Fibroblast of gingiva (primary cell): ENCODE measurements around the gene AGPAT3.

ENCODE experiments used
- DNase-seq: peaks from one replicate; pipeline ENCODE4 v3.0.0-alpha.2; 2011; ENCODE audit warnings: low read depth

The AGPAT3 gene

DNA sequence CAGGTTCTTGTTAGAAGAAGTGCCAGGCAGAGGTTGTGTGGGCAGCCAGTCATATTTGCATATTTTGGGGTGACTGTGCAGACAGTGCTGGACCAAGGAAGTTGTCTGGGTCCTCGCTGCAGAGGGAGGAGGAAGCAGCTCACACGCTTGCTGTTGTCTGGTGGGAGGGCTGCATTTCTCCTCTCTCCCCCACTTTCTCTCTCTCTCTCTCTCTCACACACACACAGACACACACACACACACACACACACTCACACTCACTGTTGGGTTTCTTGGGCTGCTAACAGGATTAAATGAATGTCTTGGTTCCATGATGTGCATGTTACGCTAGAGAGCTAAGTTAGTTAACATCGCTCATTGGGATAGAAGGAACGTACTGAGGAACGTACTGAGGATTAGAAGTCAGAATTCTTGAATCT, 72.9 kb downstream of the AGPAT3 start:
- DNase-seq, result no peak

DNA sequence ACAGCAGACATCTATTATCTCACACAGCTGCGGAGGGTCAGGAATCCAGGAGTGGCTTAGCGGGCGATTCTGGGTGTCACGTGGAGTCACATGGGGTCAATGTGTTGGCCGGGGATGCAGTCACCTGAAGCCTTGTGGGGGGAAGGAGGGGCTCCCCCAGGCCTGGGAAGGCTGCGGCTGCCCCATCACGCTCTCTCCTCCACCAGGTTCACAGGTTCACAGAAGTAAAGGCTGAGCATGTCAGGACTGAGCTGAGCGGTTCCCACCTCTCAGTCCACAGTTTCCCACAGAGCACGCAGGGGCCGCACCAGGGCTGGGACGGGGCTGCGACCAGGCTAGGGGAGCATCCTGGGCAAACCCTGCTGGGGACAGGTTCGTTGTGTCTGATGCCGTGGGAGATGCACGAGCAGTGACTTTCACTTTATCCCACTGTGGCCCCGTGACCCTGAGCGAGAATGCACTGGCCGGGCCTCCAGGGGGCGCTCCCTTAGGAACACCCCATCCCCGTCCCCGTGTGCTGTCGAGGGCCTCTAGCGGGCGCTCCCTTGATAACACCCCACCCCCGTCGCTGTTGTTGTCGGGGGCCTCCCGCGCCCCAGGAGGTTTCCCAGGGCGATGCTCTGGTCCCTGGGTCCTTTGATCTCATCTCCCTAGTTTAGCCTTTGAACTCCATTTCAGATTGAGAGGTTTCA, 73.9 kb downstream of the AGPAT3 start:
- DNase-seq, result peak; percentile 46

DNA sequence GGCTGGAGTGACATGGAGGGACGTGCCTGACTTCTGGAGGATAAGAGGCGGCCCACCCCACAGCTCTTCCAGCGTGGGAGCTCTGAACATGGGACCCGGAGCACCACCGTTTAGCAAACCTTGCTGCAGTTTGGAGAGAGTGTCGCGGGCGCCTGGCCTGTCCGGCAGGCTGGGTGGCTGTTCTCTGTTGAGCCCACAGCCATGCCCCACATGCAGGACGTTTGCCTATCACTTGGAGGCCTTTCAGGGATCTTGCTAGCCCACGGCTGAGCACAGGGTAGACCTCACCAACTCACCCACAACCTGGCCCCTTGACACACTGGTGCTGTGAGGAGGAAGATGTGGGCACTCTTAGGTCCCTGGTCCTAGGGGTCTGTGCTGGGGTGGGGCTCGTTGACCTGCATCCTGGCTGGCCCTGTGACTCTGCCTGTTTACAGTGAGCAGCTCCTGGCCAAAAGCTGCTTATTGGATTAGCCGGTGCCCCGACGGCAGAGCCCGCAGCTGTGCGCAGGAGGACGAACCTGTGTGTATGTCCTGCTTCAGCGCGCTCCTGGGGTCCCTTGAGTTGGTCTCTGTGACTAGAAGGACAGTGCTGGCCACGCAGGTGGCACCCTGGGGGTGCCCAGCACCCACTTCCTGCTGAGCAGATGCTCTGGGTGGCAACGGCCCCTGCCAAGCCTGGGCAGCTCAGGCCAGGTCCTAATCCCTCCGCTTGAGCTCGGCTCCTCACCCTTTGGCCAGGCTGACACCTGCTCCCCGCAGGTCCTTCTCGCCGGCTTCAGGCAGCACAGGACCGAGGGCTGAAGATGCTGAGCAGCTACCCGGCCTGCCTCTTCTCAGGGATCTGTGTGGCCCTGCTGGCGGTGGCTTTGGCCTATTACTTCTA, 74.7 kb downstream of the AGPAT3 start:
- DNase-seq, result no peak

DNA sequence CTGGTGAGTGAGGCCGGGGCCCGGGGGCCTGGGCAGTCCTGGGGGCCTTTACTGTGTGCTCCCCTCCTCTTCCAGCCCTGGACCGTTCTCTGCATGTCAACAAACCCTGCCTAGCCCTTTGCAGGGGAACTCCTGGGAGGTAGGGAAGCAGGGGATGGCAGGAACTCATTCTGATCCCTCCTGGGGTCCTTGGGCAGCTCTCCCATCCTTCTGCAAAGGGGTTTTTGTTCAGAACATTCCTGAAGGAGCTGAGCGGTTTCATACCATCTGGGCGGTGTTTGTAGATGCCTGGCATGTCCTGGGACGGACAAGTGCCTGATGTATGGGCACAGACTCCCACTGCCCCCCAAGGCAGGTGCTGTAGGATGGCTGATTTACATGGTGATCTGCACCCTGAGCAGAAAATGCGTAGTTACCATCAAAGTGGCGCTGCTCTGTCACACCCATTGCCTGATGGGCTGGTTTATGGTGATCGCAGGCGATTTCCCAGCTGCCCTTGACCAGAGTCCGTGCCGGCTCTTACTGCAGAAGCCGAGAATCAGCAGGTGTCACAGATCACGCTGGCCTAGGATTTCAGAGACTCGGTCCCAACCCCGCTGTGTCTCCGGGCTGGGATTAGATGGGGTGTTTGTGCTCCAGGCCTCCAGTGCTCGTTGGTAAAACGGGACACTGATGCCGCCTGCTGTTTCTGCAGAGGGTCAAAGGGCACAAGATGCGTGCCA, 75.5 kb downstream of the AGPAT3 start:
- no peak for DNase-seq

DNA sequence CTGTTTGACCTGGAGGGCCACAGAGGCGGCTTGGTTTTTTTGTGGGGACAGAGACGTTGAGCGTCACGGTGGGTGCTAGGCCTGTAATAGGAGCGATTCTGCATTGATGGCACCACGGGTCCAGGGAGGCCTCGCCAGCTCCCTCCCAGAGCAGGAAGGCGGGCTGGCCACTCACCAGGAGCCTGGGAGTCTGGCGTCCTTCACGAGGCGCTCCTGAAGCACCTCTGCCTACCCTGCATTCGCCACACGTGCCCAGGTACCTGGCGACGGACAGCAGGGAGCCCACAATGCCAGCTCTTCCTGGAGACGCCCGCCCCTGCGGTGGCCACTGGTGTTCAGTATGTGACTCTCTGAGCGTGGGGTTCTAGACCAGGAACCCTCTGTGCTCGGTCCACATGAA, 77.2 kb downstream of the AGPAT3 start:
- DNase-seq, result no peak

DNA sequence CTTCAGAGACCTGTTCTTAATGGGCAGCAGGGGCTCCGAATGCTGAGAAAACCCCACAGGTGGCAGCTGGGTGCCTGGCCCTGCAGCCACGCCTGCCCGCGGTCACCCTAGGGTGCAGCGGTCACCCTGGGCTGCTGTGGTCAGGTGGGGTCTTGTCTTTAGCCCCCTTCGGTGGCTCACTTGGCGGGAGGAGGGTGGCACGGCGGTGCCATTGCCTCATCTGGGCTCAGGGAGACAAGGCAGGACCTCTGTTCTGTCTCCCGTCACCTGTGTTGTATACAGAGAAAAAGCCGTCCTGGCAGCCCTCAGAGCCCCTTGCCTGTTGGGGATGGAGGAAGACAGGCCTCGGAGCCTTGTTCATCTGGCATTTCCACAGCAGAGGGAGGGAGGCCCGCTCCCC, 77.6 kb downstream of the AGPAT3 start:
- DNase-seq, result no peak

DNA sequence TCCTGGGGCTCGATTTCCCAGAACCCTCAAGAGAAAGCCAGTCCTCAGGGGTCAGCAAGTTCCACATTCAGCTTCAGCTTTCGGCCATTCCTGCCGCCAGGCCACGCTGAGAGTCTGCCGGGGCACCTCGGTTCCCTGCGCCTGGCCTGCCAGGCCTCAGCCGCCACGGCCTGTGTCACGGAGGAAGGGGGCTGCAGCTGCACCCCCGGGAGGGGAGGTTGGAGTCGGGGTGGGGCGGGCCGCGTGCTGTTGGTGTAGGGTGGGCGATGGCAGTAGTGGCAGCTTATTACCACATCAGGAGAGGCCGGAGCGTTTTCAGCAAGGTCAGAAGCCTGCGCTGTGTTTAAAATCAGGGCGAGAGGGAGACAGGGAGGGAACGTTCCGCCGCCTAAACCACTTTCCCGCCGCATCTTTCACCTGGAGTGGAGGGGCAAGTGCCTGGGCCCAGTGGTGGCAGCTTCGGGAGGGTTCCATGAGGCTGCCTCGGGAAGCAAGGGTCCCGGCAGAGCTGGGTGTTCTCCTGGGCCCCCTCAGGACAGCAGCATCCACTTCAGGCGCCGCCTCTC, 78.6 kb downstream of the AGPAT3 start:
- DNase-seq, result no peak

DNA sequence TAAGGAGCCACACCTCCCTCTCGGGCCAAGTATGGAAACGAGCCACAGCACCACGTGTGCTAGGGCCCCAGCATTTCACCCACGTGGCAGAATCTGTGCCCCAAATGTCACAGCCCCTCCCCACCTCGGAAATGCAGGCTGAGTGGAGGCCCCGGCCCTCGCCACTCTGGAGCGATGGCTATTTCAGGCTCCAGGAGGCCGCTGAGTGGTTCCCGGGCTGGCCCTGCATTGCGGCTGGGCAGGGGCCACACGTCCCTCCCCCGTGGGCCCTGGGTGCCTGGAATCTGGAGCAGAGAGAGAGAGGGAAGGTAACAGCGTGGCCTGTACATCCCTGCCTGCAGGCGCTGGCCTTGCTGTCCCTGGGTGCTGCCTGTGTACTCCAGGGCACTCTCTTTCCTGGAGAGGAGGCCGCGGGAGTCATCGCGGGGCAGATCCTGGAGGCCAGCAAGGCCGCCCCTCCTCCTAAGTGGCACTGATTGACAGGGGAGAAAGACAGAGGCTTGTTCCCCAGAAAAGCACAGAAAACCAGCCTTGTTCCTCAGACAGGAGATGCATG, 79.1 kb downstream of the AGPAT3 start:
- no peak for DNase-seq

DNA sequence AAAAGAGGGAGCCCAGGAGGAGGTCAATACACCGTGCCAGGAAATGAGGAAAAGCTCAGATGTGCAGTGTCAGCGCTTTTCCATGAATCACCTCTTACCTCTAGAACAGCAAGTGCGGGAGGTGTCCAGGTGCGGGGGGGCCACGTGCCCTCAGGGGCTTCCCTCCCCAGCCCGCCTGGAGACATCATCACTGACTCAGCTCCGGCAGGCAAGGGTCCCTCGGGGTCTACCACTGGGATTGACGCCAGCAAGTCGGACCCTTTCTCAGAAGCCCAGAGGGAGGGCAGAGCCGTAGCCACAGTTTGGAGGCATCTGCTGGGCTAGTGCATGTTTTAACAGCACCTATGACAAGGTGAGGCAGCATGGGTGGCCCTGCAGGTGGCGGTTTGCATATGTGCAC, 79.7 kb downstream of the AGPAT3 start:
- no peak for DNase-seq

DNA sequence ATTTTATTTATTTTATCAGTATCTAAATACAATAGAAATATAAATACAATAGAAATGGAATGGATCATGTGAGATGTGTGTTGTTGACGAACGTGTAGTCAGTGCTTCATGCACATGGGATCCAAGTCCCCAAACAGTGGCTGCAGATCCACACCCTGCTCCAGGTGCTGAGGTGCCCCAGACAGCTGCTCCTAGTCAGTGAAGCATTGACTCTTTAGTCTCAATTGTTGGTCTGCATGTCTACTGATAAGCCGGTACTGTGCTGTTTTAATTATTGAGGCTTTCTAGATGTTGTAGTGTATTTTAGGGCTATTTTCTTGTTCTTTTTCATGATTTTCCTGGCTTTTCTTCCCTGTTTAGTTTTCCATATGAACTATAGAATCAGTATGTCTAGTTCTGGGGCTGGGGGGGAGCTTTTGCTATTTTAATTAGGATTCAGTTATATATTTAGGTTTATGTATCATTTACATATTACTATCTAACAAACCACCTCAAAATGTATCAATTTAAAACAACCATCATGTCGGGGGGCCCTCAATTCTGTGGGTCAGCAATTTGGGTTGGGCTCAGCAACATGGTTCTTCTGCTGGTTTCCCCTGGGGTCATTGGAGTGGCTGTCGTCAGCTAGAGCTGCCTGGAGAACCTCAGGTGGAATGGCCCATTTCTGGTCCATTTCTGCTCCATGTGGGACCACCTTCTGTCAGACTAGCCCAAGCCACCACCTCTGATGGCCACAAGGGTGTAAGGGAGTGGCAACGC, 83.9 kb downstream of the AGPAT3 start:
- DNase-seq, result no peak

DNA sequence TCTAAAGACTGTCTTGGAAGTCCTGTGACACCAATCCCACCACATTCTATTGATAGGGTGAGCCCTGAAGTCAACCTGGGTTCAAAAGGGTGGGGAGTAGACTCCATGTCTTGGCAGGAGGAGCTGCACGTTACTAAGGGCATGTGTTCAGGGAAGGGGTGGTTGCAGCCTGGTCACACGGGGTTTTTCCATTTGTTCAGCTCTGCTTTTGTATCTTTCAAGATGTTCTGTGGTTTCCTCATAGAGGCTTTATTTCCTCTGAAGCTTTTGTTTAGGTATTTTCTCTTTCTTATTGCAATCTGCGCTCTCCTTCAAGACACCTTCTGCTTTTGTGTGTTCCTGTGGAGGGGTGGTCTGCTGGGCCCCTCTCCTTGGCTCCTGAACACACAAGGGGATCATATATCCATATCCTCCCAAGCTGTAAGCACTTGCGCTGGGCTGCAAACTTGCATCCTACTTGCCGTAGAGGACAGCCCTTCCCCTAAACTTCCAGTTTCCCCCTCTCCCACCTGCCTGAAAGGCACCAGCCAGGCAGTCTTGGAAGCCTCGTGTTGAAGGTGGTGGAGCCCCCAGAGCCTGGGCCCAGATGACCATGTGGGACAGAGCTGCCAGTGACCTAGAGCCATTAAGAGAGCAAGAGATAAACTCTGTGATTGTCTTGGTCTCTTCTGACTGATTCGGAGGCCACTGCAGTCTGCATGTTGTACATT, 84.6 kb downstream of the AGPAT3 start:
- no peak for DNase-seq

DNA sequence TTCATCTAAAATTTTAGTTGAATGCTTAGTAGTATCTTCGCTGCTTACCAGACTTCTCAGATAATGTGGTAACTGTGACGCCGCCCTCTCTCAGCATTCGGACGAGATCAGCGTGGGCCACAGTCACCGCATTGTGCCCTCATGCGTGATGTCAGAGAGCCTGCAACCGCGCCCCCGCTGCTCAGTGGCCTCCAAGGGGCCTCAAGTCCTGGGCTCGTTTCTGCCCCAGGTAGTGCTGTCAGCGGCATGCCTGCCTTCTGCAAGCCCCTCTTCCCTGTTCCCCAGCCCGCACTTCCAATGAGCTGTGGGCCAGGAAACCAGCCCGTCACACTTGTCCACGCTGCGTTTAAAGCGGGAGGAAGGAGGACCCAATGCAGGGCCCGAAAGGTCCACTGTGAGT, 85.5 kb downstream of the AGPAT3 start:
- no peak for DNase-seq

DNA sequence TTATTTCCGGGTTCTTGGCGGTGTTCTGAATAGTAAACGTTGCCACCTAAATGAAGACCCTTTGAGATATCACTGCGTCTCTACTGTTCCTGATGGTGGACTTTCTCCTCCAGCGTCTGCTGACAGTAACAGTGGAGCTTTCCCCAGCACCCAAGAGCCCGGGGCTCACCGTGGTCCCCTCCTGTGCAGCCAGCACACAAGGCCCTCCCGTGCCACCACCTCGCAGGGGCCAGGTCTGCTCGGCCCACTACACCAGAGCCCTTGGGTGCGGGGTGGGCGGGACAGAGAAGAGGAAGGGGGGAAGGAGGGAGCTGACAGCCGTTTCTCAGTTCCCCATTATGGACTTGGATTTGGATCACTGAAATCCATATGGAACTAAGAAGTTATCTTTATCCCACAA, 85.9 kb downstream of the AGPAT3 start:
- DNase-seq, result no peak

DNA sequence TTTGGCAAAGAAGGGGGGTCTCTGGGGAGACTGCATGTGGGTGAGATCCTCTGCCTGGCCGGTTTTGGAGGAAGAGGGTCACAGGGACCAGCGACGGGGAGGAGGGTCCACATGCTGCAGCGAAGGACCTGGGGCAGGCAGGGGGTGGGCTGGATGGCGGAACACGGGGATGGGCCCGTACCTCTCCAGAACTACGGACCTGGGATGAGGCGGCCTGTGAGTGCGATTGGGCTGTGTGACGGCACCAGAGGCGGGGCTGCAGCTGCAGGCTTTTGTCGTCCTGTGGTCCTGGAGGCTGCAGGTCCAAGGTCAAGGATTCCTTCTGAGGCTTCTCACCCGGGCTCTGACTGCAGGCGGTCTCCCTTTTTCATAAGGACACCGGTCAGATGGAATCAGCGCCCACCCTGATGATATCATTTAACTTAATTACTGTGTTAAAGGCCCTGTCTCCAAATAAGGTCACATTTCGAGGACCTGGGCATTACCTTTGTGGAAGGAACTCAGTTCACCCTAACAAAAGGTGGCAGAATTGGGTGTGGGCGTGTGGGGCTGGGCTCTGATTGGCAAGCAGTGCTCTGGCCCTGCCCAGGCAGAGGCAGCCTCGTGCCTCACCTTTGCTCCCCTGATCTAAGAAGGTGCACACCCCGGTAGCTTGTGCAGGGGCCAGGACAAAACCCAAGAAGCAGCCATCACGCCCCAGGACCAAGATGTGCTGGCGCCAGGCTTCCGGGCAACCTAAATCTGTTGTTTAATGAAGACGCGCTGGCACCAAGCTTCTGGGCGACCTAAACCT, 87.1 kb downstream of the AGPAT3 start:
- DNase-seq, result no peak

DNA sequence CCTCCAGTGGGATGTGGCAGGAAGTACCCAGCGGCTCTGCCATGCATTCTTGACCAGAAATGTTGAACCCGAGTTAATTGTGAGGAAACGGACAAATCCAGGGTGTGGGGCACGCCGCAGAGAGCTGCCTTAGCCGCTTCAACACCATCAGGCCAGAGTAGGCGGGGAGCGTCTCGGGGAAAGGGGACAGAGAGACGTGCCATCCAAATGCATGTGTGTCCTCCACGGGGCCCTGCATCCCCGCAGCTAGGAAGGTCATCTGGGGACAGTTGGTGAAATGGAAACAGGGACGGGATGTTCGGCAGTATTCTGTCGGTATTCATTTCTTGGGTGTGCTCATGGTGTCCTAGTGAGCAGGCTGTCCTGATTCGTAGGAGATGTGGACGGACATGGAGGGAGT, 88.0 kb downstream of the AGPAT3 start:
- DNase-seq, result no peak

DNA sequence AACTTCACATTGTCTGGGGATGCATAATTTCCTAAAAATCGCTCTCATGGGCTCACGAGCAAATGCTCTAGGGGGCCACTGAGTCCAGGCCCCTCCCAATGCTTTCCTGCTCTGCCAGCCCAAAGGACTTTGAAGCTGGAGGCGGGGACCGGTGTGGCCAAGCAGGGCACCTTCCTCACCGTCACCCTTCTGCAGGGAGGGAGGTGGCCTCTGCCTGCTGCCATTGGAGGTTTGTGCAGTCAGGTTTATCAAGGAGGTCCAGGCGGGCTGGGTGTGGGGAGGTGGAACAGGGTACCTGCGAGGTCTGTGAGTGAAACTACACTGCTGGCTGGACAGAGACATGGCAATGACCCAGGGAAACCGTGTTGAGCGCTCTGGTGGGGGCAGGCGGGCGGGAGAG, 89.0 kb downstream of the AGPAT3 start:
- DNase-seq, result no peak

DNA sequence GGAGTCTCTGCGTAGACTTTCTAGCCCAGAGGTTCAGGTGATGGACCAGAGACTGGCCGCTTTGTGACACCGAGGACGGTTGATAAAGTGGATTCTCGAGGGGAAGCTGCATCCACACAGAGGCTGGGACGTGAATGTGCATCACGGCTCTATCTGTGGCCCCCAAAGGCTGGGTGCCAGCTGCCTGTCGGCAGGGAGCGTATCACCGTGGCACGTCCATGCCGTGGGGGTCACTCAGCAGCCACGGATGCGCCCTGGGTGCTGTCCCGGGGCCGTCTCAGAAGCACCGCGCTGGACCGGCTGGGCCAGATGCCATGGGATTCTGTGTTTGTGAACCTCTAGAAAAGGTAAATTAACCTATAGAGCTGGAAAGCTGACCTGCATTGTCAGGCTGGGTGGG, 89.9 kb downstream of the AGPAT3 start:
- no peak for DNase-seq

DNA sequence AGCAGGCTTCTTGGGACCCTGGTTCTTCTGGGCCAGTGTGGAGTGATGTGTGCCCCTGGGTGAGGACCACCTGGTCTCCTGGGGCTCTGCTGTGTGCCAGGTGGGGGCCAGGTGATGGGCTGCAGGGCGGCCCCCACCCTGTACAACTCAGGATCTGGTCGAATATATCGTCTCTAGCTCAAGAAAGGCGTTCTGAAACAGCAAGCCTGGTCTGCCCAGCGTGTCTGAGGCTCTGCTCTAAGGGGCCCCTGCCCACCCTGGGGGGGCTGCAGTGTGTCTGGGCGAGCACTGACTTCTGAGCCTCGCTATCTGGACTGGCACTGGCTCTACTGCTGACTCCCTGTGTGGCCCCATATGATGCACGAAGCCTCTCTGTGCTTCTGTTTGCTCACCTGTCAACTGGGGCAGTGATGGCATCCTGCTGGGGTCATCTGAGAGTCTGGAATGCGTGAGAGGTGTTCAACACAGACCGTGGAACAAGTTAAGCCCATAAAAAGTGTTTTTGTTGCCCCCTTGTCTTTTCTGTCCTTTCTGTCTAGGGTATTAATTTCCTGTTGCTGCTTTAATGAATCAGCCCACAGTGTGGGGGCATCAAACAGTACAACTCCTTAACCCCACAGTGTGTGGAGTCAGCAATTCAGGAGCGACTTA, 91.1 kb downstream of the AGPAT3 start:
- DNase-seq, result no peak

DNA sequence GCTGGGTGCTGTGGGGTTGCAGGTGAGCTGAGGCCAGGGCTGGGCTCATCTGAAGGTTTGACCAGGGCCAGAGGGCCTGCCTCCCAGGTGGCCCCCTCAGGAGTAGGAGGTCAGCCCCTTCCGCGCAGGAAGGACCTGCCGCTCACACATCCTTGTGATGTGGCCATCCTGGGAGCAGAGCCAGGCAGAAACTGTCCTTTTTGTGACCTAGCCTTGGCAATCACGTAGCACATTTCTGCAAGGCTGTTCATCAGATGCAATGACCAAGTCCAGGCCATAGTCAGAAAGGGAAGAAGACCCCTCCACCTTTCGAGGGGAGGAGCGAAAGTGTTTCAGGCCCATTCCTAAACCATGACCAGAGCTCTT, 91.6 kb downstream of the AGPAT3 start:
- peak; percentile 15 for DNase-seq
